Measurements from ENCODE around the gene ADAT3.
"Not testable (repeated sequence)": the region's sequence is repeated elsewhere in the genome, so short reads cannot be mapped to it uniquely, and the experiment has no call there.

Gene ADAT3

DNA sequence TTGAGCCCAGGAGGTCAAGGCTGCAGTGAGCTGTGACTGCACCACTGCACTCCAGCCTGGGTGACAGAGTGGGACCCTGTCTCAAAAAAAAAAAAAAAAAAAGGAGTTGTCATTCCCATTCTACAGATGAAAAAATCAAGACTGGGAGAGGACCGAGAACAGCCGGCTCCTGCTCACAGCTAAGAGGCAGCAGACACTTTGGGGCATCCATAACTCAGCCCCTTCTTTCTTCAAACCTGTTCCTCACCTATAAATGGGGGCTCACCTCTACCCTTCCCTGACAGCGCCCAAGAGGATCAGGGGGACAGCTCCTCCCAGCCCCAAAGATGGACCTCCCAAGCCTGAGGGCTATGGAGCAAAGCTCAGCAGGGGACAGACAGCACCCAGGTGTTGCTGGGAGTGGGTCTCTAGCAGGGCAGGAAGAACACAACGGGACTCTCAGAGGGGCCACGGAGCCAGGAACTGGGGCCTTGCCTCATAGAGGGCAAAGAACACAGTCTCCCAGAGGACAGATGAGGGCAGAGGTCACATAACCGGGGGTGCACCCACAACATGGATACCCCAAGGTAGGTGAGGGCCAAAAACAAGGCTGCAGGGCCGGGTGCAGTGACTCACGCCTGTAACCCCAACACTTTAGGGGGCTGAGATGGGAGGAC lies 38.4 kb upstream of the ADAT3 start:
- DNase-seq (ENCODE audit: low read depth, low spot score), result no peak

DNA sequence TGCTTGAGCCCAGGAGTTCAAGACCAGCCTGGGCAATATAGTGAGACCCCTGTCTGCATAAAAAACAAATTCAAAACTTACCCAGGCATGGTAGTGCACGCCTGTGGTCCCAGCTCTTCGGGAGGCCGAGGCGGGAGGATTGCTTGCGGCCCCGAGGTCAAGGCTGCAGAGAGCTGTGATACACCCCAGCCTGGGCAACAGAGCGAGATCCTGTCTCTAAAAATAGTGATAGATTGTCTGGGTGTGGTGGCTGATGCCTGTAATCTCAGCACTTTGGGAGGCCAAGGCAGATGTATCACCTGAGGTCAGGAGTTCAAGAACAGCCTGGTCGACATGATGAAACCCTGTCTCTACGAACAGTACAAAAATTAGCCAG lies 37.9 kb upstream of the ADAT3 start:
- no peak for DNase-seq (ENCODE audit: low read depth, low spot score)

DNA sequence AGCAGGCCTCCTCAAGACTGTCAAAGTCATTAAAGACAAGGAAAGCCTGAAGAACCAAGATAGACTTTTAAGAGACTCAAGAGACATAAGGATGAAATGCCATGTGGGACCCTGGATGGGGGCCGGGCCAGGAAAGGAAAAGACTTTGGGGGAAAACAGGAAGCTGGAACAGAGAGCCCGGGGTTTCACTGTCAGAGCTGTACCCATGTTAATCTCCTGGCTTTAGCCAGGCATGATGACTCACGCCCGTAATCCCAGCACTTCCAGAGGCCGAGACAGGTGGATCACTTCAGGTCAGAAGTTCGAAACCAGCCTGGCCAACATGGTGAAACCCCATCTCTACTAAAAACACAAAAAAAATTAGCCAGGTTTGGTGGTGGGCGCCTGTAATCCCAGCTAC lies 36.2 kb upstream of the ADAT3 start:
- DNase-seq (ENCODE audit: low read depth, low spot score), result no peak

DNA sequence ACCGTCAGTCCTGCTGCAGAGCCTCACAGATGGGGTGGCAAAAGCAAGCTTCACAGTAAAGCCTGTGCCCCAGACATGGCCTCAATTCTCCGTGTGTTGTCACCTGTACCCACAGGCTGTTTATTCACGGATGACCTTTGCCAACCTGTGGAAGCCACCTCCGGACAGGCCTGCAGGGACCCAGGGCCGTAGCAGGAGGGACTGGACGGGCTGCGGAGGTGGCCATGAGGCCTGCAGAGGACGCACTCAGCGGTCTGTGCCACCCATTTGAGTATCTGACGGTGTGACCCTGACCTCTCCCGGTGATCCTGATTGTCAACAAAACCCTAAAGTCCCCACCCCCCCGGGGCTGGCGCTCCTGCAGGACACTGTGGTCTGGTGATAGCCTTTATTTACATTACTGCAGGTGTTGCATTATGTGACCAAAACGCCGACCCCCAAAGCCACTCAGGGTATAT lies 34.0 kb upstream of the ADAT3 start:
- no peak for DNase-seq (ENCODE audit: low read depth, low spot score)

DNA sequence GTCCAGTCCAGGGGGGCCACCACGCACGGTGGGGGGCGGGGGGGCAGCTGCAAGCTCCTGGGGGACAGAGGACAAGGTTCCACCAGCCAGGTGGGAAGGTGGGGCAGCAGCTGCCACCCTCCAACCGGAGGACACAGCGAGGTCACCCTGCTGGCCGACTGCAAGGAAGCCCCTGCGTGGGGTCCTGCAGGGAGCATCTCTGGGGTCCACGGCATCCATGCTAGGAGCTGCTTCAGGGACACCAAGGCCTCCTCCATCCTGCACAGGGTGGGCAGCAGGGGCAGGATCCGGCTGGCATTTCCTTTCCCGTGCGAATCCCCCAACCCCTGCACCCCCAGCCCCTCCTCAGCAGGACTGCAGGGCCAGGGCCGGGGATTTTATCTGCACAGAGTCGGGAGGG lies 33.6 kb upstream of the ADAT3 start:
- no peak for DNase-seq (ENCODE audit: low read depth, low spot score)

DNA sequence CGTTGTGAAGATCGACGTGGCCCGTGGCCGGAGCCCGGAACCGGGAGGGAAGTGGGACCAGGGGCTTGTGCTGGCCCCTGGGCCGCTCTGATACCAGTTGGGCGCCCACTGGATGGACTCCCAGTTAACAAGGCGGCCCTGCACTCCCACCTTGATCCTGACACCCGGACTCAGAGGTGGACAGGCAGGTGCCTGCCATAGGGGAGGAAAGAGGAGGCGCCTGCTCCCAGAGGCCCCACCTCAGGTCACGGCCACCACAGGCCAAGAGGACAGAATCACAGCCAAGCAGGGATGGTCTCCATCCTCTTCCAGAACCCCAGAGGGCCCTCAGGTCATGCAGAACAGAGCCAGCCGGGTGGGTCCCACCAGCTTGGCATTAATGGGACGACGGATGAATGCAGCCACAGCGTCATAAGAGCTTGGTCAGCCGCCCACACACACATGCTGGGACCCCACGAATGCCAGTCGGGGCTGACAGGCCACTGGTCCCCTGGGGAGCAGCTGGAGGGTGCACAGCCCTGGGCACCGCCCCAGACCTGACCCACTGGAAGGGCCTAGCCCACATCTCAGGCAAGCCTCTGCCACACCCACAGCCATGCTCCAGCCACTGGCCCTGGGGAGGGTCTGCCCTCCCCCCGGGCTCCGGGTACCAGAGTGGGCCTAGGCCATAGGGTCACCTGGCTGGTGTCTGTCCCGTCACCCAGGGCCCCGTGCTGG lies 32.2 kb upstream of the ADAT3 start:
- no peak for DNase-seq (ENCODE audit: low read depth, low spot score)

DNA sequence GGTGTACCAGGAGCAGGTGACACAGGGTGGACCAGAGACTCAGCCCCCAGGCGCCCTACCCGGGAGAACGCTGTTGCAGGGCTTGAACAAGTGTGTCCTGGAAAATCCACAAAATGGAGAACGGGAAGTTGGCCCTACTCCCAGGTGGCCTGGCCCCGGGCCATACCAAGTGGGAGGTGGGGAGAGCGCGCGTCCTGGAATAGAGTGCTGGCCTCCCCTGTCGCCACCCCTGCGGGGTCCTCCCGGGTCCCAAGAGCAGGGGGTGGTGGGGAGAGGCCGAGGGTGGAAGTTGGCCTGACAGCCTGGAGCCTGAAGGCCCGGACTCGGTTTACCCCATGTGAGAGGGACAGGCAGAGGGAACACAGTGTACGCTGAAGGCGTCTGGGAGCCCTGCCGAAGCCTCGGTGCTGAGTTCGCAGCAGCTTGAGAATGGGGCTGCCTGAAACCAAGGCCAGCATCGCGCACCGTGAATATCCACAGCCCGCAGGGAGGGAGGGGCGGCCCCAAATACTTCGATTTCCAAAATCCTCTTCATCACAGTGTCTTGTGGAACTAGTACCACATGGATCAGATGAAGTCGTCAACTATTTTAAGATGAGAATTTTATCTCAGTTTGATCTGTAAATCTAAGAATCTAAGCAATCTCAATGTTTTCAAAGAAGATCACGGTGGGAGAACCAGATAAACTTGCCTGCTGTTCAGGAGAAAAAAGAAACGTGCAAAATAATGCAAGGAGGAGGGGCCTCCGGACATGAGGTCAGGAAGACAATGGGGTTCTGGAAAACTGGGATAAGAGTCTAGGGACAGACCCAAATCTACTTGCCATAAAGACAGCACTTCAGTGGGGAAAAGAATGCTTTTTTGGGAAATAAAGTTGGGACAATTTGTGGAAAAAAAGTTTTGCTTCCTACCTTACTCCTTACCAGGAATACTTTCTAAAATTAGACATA lies 31.4 kb upstream of the ADAT3 start:
- DNase-seq (ENCODE audit: low read depth, low spot score), result no peak

DNA sequence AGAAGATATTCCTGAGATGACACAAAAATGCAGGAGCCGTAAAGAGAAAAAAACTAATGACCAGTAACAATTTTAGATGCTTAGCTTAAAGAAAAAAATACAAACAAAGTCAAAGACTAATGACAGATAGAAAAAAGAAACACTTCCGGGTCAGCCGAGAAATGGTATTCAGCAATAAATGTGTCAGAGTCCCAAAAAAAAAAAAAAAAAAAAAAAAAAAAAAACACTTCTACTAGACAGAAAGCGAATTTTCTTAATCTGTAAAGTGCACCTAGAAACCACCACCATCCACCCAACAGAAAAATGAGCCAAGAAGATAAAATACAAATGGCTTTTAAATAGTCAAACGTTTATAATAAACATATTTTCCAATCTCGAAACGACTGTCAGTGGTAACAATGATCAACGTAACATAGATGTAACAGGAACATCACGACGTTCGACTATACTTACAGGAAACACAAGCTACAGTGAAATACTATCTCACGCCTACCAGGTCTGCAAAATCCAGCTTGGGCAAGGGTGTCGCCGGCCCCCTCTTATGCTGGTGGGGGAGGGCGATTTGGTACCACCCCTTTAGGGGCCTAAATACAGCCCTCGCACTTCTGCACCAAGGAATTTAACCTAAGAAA lies 30.5 kb upstream of the ADAT3 start:
- DNase-seq (ENCODE audit: low read depth, low spot score), result no peak

DNA sequence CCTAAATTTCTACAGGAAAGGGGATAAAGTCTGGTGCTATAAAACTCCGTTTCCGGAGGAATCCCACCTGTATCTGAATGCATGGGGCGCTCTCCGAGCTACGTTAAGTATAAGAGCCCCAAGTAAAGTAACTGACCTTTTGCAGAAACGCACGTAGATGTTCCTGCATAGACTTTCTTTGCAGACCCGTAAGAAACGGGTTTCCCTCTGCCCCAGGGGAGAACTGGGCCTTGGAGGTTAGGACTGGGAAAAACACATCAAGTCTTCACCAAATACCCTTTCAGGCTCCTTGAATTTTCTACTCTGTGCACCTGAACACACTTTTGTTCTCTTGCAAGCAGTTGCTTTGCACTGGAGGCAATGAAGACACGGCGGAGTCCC lies 29.9 kb upstream of the ADAT3 start:
- DNase-seq (ENCODE audit: low read depth, low spot score), result not testable (repeated sequence)

DNA sequence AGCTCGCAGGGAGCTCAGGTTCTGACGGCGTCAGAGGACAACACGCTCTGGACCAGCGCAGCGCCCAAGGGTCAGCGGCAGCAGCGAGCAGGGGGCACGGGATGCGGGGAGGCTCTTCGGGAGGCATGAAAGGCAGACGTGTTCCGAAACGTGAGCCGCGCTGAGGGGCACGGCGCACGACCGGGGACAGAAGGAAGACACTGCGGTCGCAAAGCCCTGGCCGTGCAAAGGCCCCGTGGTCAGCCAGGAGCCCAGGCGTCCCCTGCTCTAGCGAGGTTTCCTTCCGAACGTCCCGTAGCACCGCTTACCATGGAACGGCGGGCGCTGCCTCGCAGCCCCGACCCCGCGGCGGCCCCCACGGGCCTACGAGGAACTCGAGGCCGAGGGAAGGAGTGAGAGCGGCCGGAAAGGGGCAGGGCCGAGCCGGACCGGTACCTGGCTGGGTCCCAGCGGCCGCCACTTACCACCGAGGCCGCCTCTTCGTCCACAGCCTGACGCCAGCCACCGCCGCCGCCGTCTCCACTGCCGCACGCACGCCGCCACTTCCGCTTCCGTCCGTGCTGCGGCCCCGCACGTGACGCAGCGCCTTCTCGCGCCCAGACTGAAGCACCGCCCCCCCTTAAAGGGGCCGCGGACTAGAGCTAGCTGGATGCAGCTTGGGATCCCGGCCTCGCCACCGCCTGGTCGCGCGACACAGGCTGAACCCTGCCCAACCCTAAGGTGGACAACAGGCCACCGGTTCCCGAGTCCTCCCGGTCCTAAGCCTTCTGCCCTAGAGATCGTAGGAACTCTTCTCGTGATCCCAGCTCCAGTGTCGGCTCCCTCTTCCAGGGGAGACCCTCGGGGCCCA lies 29.3 kb upstream of the ADAT3 start:
- DNase-seq (ENCODE audit: low read depth, low spot score), result peak; percentile 46

DNA sequence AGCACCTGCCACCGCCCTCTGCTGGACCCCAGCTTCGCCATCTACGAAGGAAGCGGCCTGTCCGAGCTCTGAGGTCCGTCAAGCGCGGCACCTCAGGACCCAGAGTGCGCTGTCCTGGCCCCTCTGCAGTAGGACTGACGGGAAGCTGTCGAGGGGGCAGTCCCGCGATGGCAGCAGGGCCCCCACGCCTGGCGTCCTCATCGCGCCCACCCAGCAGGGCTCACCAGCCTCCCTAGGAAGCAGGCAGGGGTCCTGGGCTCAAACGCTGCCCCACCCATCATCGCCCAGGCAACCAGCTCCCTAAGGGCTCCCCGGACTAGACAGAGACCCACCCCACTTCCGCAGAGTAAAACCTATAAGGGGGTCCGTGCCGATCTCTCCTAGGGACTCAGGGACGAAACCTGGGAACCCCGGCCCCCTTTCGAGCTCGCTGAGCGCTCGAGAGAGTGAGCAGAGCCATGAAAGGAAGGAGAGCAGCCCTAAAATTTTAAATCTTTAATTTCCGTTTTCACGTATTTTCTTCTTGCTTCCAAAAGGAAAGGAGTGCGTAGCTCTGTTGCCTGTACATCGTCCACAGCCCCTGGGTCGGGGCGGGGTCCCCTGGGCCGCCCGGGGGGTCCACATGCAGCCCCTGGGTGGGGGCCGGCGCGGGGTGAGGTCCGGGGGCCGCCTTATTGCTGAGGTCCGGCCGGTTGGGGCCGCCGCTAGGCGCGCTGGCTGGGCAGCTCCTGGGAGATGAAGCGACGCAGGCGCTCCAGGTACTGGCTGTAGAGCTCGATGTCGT lies 28.5 kb upstream of the ADAT3 start:
- not testable (repeated sequence) for DNase-seq (ENCODE audit: low read depth, low spot score)

DNA sequence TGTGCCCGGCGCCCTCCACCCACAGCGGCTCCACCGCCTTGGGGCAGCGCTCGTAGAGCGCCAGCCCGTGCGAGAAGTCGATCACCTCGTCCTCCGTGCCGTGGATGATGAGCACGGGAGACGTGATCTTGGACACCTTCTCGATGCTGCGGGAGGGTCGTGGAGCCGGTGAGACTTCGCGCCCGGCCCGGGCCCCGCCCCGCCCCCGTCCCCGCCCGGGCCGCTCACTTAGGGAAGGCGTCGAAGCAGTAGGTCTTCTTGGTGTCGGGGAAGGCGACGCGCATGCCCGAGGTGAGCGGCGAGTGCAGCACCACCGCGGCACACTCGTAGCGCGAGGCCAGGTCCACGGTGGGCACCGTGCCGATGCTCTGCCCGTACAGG lies 27.9 kb upstream of the ADAT3 start:
- DNase-seq (ENCODE audit: low read depth, low spot score), result not testable (repeated sequence)

DNA sequence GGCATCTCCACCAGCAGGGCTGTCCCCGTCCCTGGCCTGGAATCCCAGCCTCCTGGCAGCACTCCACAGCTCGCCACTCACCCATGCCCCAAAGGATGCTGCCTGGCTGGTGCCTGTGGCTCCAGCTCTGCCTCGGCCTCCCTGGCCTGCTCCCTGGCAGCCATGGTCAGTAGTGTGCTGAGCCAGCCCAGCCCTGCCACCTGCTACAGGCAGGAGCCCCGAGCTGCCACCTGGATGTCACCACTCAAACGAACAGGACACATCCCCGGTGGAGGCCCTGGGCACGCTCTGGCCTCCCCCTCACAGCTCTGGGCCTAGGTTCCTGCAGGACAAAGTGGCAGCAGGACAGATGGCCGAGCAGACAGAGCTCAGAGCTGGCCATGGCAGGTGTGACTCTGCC lies 26.6 kb upstream of the ADAT3 start:
- not testable (repeated sequence) for DNase-seq (ENCODE audit: low read depth, low spot score)

DNA sequence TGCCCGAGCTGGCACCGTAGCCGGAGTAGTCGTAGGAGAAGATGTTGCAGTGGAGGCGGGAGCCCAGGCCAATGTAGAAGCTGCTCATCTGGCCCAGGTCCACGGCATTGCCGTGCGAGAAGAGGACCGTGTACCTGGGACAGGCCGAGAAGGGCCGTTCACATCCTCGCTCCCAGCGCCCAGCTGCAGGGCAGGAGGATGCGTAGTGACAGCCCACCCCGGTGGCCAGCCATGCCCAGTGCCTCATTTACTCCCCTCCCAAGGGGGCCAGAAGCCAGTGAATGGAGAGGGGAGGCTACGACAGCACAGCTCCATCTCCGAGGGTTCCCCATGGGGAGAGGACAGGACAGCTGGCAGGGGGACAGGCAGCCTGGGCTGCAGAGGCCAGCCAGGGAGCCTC lies 25.2 kb upstream of the ADAT3 start:
- not testable (repeated sequence) for DNase-seq (ENCODE audit: low read depth, low spot score)

DNA sequence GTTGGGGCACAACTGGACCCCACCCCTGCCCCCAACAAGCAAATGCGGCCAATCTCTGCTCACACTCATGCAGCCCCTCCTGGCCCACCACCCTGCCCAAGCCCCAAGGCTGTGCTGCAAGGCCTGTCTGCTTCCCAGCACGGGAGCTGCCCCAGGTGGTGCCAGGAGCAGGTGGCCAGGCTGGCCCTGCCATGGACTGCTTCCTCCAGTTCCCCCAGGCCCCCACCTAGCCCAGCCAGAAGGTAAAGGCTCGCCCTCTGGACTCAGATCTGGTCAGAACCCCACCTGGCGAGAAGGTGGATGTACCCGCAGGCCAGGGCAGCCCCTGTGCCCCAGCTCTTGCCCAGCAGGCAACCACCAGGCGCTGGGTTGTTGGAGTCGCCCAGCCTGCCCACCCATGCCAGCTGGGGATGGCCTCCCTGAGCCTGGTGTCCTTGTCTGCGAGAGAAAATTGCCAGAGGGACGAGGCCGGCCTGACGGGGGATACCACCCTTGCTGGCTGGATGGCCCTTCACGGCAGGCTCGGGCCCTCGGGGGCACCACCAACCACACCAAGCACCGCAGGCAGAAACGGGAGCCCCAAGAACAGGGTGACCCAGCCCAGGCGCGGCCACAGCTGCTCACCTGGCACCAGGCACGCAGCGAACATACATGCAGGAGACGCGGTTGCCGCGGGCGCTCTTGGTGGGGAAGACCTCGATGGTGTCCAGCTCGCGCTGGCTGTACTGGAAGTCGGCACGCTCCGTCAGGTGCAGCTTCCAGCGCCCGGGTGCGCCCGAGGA lies 24.4 kb upstream of the ADAT3 start:
- no peak for DNase-seq (ENCODE audit: low read depth, low spot score)

DNA sequence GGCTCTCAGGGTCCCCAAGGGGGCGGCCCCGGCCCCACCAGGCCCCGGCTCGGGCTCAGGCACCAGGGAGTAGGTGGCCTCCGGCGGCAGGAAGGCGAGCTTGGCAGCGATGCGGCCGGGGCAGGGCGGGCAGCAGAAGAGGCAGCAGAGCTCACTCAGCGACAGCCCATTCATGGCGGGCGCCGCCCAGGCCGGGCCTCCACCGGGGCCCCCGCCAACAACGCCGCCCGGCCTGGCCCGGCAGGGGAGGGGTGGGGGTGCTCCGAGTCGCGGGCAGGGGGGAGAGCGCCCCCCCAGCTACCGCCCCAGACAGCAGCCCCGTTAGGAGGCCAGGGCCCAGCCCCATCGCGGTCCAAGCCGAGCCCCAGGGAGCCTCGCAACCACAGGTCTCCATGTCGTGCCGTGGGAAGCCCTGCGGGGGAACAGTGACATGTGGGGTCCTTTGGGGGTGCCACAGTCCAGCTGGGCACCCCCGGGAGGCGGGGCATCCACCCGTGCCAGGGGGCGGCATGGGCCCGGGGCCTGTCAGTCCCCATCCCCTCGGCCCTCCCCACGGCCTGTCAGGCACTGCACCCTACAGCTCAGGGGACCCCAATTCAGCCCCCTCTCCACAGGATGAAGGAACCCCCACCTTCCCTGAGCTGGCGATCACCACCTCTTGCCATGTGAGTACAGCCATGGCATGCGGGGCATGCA lies 23.7 kb upstream of the ADAT3 start:
- not testable (repeated sequence) for DNase-seq (ENCODE audit: low read depth, low spot score)

DNA sequence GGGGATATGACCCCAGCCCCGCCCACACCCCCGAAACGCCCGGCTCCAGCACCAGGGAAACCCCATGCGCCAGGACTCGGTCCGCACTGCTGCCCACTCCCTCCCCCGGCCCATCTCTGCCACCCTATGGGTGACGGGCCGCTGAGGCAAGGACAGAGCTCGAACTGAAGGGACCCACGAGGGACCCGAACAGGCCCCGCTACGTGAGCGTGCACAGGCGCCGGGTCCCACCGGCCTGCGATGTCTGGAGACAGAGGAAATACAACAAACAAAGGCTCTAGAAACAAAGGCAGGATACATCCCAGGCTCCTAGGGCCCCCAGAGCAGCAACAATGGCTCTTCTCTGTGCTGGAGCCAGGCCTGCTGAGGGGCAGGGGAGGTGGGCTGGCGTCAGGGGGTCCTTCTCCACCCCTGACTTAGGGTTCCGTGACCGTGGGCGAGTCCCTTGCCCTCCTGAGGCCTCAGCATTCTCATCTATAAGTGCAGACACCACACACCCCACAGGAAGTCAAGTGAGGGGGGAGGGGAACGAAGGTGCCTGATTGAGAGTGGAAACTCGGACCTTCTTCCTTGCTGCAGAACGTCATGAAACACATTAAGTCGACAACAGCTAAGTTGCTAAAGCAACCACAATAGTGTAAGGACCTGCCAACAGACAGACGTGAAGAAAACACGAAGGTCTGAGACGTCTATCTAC lies 23.0 kb upstream of the ADAT3 start:
- no peak for DNase-seq (ENCODE audit: low read depth, low spot score)
